Transverse colon (tissue), 3 donors: Measurements from ENCODE around the gene RAB6B.

Experiments used
- POLR2A ChIP-seq: fragments of 450-650 bp; IDR thresholded peaks from one replicate; pipeline ENCODE4 v1.6.1; 2016; ENCODE audit warnings: antibody characterized with exemption, mild to moderate bottlenecking, moderate library complexity
- TF ChIP-seq, protein P1 (sequence below), 5 experiments: fragments of 200-600 bp in 3 of 5; fragments of 450-650 bp in 2 of 5; sonication (generic) in 3 of 5; IDR thresholded peaks; 1 replicate in 2 of 5; 2 replicates in 3 of 5; pipeline ENCODE4 v1.5.1; 2016 to 2017; ENCODE audit warnings: antibody characterized with exemption in 5 of 5, inconsistent platforms in 3 of 5, mild to moderate bottlenecking in 2 of 5, moderate library complexity in 1 of 5

DNA sequence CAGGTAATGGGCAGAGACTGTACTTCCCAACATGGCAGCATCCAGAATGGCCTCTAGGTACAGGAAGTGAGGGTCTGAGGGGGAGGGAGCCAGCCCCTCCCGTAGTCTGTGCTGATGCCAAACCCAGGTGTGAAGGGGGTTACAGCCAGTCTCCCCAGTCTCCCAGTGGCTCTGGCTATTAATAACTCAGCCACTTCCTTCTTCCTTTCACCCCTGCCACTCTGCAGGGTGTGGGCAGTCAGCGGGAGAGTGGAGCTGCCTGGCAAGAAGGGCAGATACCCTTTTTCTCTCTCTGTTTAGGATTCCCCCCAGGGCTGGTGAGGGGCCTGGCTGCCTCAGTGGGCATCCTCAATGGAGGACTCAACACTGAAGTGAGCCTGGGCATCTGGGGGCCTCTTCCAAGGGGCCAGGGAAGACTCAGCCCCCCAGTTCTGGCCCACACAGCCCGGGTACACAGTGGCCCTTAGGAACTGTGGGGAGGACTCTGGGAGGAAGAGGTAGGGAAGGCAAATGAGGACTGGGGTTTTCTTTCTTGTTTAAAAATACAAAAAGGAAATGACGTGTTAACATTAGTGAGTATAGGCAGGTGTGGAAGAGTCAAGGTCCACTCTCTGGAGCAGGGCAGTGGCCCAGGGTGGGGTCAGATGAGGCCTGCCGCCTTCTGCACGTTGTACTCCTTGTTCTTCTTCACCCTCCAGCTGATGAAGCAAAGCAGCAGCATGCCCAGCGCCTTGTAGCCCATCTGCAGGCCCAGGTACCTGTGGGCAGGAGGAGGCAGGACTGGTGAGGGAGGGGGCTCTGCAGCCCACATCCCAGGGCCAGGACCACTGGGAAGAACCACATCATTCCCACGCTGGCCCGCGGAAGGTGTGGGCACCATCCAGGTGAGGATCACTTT is 38.6 kb upstream of the RAB6B start:
- TF ChIP-seq, protein P1, sequence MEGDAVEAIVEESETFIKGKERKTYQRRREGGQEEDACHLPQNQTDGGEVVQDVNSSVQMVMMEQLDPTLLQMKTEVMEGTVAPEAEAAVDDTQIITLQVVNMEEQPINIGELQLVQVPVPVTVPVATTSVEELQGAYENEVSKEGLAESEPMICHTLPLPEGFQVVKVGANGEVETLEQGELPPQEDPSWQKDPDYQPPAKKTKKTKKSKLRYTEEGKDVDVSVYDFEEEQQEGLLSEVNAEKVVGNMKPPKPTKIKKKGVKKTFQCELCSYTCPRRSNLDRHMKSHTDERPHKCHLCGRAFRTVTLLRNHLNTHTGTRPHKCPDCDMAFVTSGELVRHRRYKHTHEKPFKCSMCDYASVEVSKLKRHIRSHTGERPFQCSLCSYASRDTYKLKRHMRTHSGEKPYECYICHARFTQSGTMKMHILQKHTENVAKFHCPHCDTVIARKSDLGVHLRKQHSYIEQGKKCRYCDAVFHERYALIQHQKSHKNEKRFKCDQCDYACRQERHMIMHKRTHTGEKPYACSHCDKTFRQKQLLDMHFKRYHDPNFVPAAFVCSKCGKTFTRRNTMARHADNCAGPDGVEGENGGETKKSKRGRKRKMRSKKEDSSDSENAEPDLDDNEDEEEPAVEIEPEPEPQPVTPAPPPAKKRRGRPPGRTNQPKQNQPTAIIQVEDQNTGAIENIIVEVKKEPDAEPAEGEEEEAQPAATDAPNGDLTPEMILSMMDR (IDR thresholded peaks at IDR 0.05) = no peak
- TF ChIP-seq POLR2A = no peak
